GM13976 (cell line): ENCODE results near the gene SUN2.
A peak's percentile ranks its signal among the peaks of the same experiment; 100 is the strongest.

Experiments
- DNase-seq: peaks from one replicate; pipeline ENCODE4 v3.0.0; 2012; ENCODE audit warnings: low spot score
- CTCF ChIP-seq: IDR thresholded peaks from 2 replicates; pipeline ENCODE4 v1.5.1; 2012; ENCODE audit warnings: borderline replicate concordance, mild to moderate bottlenecking; ENCODE audit not compliant: insufficient read depth; ENCODE audit errors: extremely low read depth, missing control alignments, control extremely low read depth
- in situ Hi-C: fragments of 300-500 bp; cut with MboI; formaldehyde crosslinking; loops from one replicate; pipeline ENCODE4 v1.12.0; 2022; ENCODE audit warnings: low sequenced_read_pairs, mixed read lengths, inconsistent platforms; ENCODE audit not compliant: unreplicated experiment

Gene SUN2

GRCh38 chr22:38760477-38761201 is 4.8 kb upstream of the SUN2 start:
- DNase-seq = no peak
- in situ Hi-C loops = no loop called here

GRCh38 chr22:38759005-38759404 is 3.2 kb upstream of the SUN2 start:
- DNase-seq = no peak
- TF ChIP-seq CTCF = no peak
- in situ Hi-C loops = no loop called here

More at GRCh38 chr22:38760477-38761201, 4.8 kb upstream of the SUN2 start:
- TF ChIP-seq CTCF = no peak

GRCh38 chr22:38758276-38758945 is 2.6 kb upstream of the SUN2 start:
- in situ Hi-C loops = no loop called here
- peak; percentile 67 for DNase-seq
- TF ChIP-seq CTCF = no peak

- TF ChIP-seq CTCF = no peak
- in situ Hi-C loops = no loop called here
- no peak for DNase-seq
Observed at GRCh38 chr22:38757464-38757757, 1.6 kb upstream of the SUN2 start.

GRCh38 chr22:38756711-38757463 is 1.1 kb upstream of the SUN2 start:
- TF ChIP-seq CTCF = no peak
- DNase-seq = no peak
- in situ Hi-C loops = no loop called here

GRCh38 chr22:38755155-38755910 is 465 bp downstream of the SUN2 start:
- in situ Hi-C loops = no loop called here
- peak; percentile 81 for DNase-seq
- no peak for TF ChIP-seq CTCF
